ENCODE data around the gene ETV5. TPM values are rescaled to one million over a fixed set of nuclear protein-coding genes. Genes with fewer than 3 reads are reported as not detected.

ETV5 gene
- total RNA-seq, 1 experiment from 2014 or later = 65.7 TPM

DNA sequence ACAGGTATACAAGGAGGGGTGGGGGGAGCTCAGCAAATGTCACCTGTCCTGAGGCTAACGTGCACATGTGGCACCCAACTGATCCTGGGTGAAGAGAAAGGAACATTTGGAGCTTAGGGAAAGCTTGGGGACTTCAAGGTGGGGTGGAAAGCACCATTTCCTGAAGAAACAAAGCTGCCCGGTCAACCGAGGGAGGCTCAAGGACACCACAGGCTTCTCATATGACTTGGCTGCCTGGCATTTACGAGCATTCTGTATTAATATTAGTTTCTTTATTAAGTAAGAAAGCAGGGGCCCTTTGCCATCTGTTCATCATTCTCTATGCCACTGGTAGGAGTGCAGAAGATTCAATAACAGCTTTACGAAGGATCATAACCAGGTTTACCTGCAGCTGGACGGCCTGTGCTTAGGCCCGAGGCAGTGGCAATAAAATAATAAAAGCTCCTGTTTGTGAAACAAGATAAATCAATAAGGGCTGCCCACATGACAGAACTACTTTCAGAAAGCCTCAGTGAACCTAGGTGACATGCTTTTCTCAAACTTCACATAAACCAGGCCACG, 54.0 kb downstream of the ETV5 start:
- H3K27me3 ChIP-seq (ENCODE audit: insufficient read depth, low read depth) = no peaks in the 10 kb centered on the region
- POLR2A ChIA-PET (ENCODE audit: unreplicated experiment) = no interaction called here
- no TSS peak for BruUV-seq (replicated peaks)
- CTCF ChIA-PET = interaction anchor here (0.6 kb wide), 1 partner anchor 486 kb away, joined by 4 read pairs; no protein-coding TSS in a partner anchor
- H3F3A ChIP-seq (ENCODE audit: insufficient read depth, low read depth) = no peaks in the 10 kb centered on the region
- H4K20me1 ChIP-seq (ENCODE audit: insufficient read depth) = no peaks in the 10 kb centered on the region
- no peak for DNase-seq
- no peaks in the 10 kb centered on the region for H3K9me2 ChIP-seq (ENCODE audit: insufficient read depth)
- no peak overlapping the region for H3K4me2 ChIP-seq
- no peak for TF ChIP-seq EZH2 (IDR thresholded peaks at IDR 0.05; ENCODE audit: low read depth)
- H3K27ac ChIP-seq = no peak overlapping the region
- no peak overlapping the region for H2AFZ ChIP-seq
- H3K36me3 ChIP-seq (ENCODE audit: low read depth) = peaks cover 45% of the 10 kb centered on the region
- no peaks in the 10 kb centered on the region for H3K9me3 ChIP-seq (ENCODE audit: insufficient read depth, low read depth)
- no peak overlapping the region for H3K4me3 ChIP-seq
- intact Hi-C loops (cut with micrococcal nuclease; ENCODE audit: unreplicated experiment) = no loop called here
- H3K4me1 ChIP-seq (replicated peaks; ENCODE audit: insufficient read depth) = no peaks in the 10 kb centered on the region
- no peaks in the 10 kb centered on the region for H3K79me2 ChIP-seq (ENCODE audit: low read depth)

GRCh38 chr3:186053954-186054791, 54.7 kb downstream of the ETV5 start:
- CTCF ChIA-PET = interaction anchor here (0.6 kb wide), 1 partner anchor 487 kb away, joined by 4 read pairs; no protein-coding TSS in a partner anchor

DNA sequence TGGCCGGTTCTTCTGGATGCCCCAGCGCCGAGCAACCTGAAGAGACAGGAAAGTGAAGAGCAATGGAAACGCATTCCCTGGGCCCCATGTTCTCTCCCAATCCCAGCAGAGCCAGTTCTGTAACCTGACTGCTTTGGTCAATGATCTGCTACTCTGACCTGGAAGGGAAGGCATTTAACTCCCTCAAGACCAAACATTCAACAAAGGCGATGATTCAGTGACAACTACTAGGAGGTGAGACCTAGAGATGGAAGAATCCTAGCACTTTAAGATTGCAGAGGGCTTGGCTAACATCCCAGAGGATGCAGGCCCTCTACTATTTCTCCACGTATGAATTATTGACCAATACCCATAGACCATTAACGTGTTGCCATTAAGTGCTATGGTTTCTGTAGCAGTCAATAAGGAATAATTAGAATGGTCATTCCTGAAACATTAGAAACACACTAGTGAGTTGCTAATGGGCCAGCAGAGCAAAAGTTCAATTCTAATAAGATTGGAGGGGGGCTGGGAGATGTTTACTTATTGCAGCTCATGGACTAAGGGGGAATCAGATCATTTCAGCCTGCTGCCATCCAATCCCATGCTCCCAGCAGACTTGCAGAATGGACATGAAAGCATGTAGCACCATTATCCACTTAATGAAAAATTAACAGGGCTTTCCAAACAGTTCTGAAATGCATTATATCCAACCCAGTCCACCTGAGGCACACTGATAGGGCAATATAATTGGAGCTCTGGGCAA, 56.6 kb downstream of the ETV5 start:
- H3K9me2 ChIP-seq (ENCODE audit: insufficient read depth) = no peaks in the 10 kb centered on the region
- no peaks in the 10 kb centered on the region for H3K79me2 ChIP-seq (ENCODE audit: low read depth)
- no TSS peak for BruUV-seq (replicated peaks)
- no peaks in the 10 kb centered on the region for H4K20me1 ChIP-seq (ENCODE audit: insufficient read depth)
- intact Hi-C loops (cut with micrococcal nuclease; ENCODE audit: unreplicated experiment) = no loop called here
- H3K36me3 ChIP-seq (ENCODE audit: low read depth) = peaks cover 49% of the 10 kb centered on the region
- H3K4me3 ChIP-seq = no peak overlapping the region
- H3F3A ChIP-seq (ENCODE audit: insufficient read depth, low read depth) = no peaks in the 10 kb centered on the region
- CTCF ChIA-PET = interaction anchor here (0.6 kb wide), 1 partner anchor 333 kb away, joined by 5 read pairs; no protein-coding TSS in a partner anchor
- no peak overlapping the region for H2AFZ ChIP-seq
- no peak overlapping the region for H3K27ac ChIP-seq
- no peaks in the 10 kb centered on the region for H3K4me1 ChIP-seq (replicated peaks; ENCODE audit: insufficient read depth)
- TF ChIP-seq EZH2 (IDR thresholded peaks at IDR 0.05; ENCODE audit: low read depth) = no peak
- TF ChIP-seq, protein P1, sequence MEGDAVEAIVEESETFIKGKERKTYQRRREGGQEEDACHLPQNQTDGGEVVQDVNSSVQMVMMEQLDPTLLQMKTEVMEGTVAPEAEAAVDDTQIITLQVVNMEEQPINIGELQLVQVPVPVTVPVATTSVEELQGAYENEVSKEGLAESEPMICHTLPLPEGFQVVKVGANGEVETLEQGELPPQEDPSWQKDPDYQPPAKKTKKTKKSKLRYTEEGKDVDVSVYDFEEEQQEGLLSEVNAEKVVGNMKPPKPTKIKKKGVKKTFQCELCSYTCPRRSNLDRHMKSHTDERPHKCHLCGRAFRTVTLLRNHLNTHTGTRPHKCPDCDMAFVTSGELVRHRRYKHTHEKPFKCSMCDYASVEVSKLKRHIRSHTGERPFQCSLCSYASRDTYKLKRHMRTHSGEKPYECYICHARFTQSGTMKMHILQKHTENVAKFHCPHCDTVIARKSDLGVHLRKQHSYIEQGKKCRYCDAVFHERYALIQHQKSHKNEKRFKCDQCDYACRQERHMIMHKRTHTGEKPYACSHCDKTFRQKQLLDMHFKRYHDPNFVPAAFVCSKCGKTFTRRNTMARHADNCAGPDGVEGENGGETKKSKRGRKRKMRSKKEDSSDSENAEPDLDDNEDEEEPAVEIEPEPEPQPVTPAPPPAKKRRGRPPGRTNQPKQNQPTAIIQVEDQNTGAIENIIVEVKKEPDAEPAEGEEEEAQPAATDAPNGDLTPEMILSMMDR (conservative IDR thresholded peaks at IDR 0.05) = no peak
- POLR2A ChIA-PET (ENCODE audit: unreplicated experiment) = no interaction called here
- H3K27me3 ChIP-seq (ENCODE audit: insufficient read depth, low read depth) = no peaks in the 10 kb centered on the region
- H3K9me3 ChIP-seq (ENCODE audit: insufficient read depth, low read depth) = no peaks in the 10 kb centered on the region
- DNase-seq = no peak
- no peak overlapping the region for H3K4me2 ChIP-seq

More at GRCh38 chr3:186053954-186054791, 54.7 kb downstream of the ETV5 start:
- no peaks in the 10 kb centered on the region for H4K20me1 ChIP-seq (ENCODE audit: insufficient read depth)
- no peaks in the 10 kb centered on the region for H3F3A ChIP-seq (ENCODE audit: insufficient read depth, low read depth)
- POLR2A ChIA-PET (ENCODE audit: unreplicated experiment) = no interaction called here
- no peaks in the 10 kb centered on the region for H3K9me2 ChIP-seq (ENCODE audit: insufficient read depth)
- H3K9me3 ChIP-seq (ENCODE audit: insufficient read depth, low read depth) = no peaks in the 10 kb centered on the region
- intact Hi-C loops (cut with micrococcal nuclease; ENCODE audit: unreplicated experiment) = no loop called here
- no peak for DNase-seq
- H3K27ac ChIP-seq = no peak overlapping the region
- H3K27me3 ChIP-seq (ENCODE audit: insufficient read depth, low read depth) = no peaks in the 10 kb centered on the region
- no peaks in the 10 kb centered on the region for H3K4me1 ChIP-seq (replicated peaks; ENCODE audit: insufficient read depth)
- TF ChIP-seq, protein P1 (conservative IDR thresholded peaks at IDR 0.05) = no peak
- TF ChIP-seq EZH2 (IDR thresholded peaks at IDR 0.05; ENCODE audit: low read depth) = no peak
- H3K4me3 ChIP-seq = no peak overlapping the region
- H3K36me3 ChIP-seq (ENCODE audit: low read depth) = peaks cover 51% of the 10 kb centered on the region
- no peak overlapping the region for H3K4me2 ChIP-seq
- no TSS peak for BruUV-seq (replicated peaks)
- no peak overlapping the region for H2AFZ ChIP-seq
- H3K79me2 ChIP-seq (ENCODE audit: low read depth) = no peaks in the 10 kb centered on the region
